Ovary (tissue), 9 donors: ENCODE results near the gene MT2A. TPM values are rescaled to one million over a fixed set of nuclear protein-coding genes. Genes with fewer than 3 reads are reported as not detected.
A peak's percentile ranks its signal among the peaks of the same experiment; 100 is the strongest.

ENCODE experiments used
- DNase-seq, 5 donors: peaks; one replicate each; pipeline ENCODE4 v3.0.0-alpha.2; 2019 to 2020
- H3K27ac ChIP-seq, 2 donors: fragments of 200-600 bp; one replicate each; pipeline versions ENCODE4 v1.5.1 to v1.8.0; 2019 to 2022
- H3K27me3 ChIP-seq: fragments of 200-600 bp; one replicate; pipeline ENCODE4 v1.8.0; 2022
- H3K36me3 ChIP-seq: fragments of 200-600 bp; sonication (generic); one replicate; pipeline ENCODE4 v1.5.1; 2019
- H3K4me1 ChIP-seq: one replicate; pipeline ENCODE4 v1.8.1; 2013; ENCODE audit warnings: mild to moderate bottlenecking, moderate library complexity; ENCODE audit not compliant: insufficient read depth
- H3K4me3 ChIP-seq: fragments of 200-600 bp; sonication (generic); one replicate; pipeline ENCODE4 v1.5.1; 2017
- H3K9me3 ChIP-seq, 2 donors: fragments of 200-600 bp in 1 of 2; sonication (generic) in 1 of 2; one replicate each; pipeline versions ENCODE4 v1.5.1 to v1.8.1; 2013 to 2019; ENCODE audit warnings: mild to moderate bottlenecking in 1 of 2, moderate library complexity in 1 of 2
- EP300 ChIP-seq: sonication (generic); formaldehyde crosslinking; IDR thresholded peaks from one replicate; pipeline ENCODE4 v1.6.1; 2017; ENCODE audit warnings: antibody characterized with exemption
- POLR2A ChIP-seq: fragments of 450-650 bp; IDR thresholded peaks from one replicate; pipeline ENCODE4 v1.6.1; 2017; ENCODE audit warnings: antibody characterized with exemption, mild to moderate bottlenecking, moderate library complexity
- WGBS, 3 donors: extraction: QIAGEN DNeasy Blood & Tissue Kit in 1 of 3; methylation state at CpG; one replicate each; pipeline versions ENCODE4 v1.1.5 to v1.1.7; 2013 to 2017; 5-methylcytosine and 5-hydroxymethylcytosine counted together
- intact Hi-C, 4 donors: fragments of 100-400 bp; cut with DNase I; formaldehyde crosslinking; loops; one replicate each; pipeline versions ENCODE4 v1.11.0 to v1.15.1; 2022 to 2023
- polyA plus RNA-seq, 2 donors: library from polyadenylated mRNA; stranded (reverse); fragments of 200-250 nt in 1 of 2; fragments of 350-450 nt in 1 of 2; fragmentation: Illumina TruSeq in 1 of 2; extraction: RNeasy Lipid Tissue Mini Kit (QIAGEN cat#74804) in 1 of 2; gene quantifications; one replicate each; pipeline ENCODE4 v1.2.3, GENCODE V29; 2013 to 2014
- total RNA-seq, 7 donors: library from RNA; depleted of rRNA in 2 of 7; stranded (reverse); fragments of >200 nt in 2 of 7; fragmentation: NEBNext Ultra II Directional in 3 of 7; extraction: Animal tissue kit (Norgen Biotek cat#: 25700) in 3 of 7; gene quantifications; one replicate each; pipeline versions ENCODE4 v1.1.0 to v1.2.4, GENCODE V29; 2016 to 2023
- TF ChIP-seq, protein P1 (sequence below), 3 donors: fragments of 450-650 bp in 2 of 3; fragments of 200-600 bp in 1 of 3; IDR thresholded peaks; one replicate each; pipeline versions ENCODE4 v1.5.1 to v1.8.0; 2016 to 2022; ENCODE audit warnings: antibody characterized with exemption in 3 of 3, mild to moderate bottlenecking in 1 of 3
- donor health status: DM: no; HTN: no; CAD: no; lungs with moderate emphysema.
- donor health status: DM: no; HTN: no; CAD: no.
- donor health status: Bipolar disorder and iron deficiency.
- donor health status: DM: yes; HTN: yes; CAD: no.
- donor health status: DM: no; HTN: no; CAD: no.
- donor health status: DM: yes; HTN: yes; CAD: no.

Gene MT2A
- total and polyA plus RNA-seq, 9 donors = 16.1 to 679 (median 136) TPM

DNA sequence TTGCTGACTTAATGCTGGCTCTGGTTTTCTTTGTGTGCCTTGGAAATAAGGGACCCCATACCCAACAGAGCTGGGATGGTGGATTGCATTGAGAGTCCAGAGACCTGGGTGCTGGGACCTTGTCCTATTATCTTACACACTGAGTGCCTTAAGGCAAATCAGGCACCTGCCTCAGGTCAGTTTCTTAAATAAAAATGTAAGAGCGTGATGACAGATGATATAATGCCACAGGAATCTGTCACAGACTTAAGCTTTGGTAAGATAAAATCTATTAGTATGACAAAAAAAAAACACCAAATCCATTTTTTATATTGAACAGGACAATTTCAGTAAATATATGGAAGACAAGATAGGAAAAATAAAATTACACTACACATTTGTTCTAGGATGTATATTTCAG lies 31.7 kb downstream of the MT2A start:
- Histone ChIP-seq H3K4me3 (no peak overlapping the region), H3K36me3 (no peaks in the 10 kb centered on the region), H3K27me3 (no peaks in the 10 kb centered on the region), H3K4me1 (peaks cover 11% of the 10 kb centered on the region), H3K27ac (no peak overlapping the region), H3K9me3 (no peaks in the 10 kb centered on the region)
- no peak for DNase-seq
- TF ChIP-seq POLR2A = no peak
- TF ChIP-seq, protein P1, sequence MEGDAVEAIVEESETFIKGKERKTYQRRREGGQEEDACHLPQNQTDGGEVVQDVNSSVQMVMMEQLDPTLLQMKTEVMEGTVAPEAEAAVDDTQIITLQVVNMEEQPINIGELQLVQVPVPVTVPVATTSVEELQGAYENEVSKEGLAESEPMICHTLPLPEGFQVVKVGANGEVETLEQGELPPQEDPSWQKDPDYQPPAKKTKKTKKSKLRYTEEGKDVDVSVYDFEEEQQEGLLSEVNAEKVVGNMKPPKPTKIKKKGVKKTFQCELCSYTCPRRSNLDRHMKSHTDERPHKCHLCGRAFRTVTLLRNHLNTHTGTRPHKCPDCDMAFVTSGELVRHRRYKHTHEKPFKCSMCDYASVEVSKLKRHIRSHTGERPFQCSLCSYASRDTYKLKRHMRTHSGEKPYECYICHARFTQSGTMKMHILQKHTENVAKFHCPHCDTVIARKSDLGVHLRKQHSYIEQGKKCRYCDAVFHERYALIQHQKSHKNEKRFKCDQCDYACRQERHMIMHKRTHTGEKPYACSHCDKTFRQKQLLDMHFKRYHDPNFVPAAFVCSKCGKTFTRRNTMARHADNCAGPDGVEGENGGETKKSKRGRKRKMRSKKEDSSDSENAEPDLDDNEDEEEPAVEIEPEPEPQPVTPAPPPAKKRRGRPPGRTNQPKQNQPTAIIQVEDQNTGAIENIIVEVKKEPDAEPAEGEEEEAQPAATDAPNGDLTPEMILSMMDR (IDR thresholded peaks at IDR 0.05) = no peak
- no peak for TF ChIP-seq EP300
- WGBS, 3 donors = 79 to 91% (median 87%) methylated on average over 1 of the region's 1 CpG
- intact Hi-C loops = no loop called here

DNA sequence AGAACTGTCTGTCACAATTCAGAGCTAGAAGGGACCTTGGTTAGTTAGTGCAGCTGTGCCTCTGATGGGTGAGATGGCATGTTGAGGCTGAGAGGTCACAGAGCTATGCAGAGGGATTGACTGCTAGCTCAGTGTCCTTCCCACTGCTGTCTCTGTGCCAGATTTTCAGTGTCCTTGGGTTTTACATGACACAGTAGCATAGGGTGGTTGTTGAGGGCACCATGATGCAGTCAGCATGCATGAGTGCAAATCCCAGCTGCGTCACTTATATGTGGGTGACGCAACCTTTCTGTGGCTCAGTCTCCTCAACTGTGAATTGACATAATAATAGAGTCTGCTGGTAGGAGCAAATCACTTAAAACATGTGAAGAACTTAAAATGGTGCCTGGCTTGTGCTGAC lies 32.8 kb downstream of the MT2A start:
- no peaks in the 10 kb centered on the region for H3K9me3 ChIP-seq
- no peaks in the 10 kb centered on the region for H3K27me3 ChIP-seq
- WGBS, 3 donors = 94 to 100% (median 98%) methylated on average over 2 of the region's 2 CpGs
- H3K4me1 ChIP-seq = peaks cover 9% of the 10 kb centered on the region
- no peak for TF ChIP-seq POLR2A
- no peak for DNase-seq
- no peak overlapping the region for H3K27ac ChIP-seq
- H3K4me3 ChIP-seq = no peak overlapping the region
- H3K36me3 ChIP-seq = no peaks in the 10 kb centered on the region
- intact Hi-C loops = no loop called here

DNA sequence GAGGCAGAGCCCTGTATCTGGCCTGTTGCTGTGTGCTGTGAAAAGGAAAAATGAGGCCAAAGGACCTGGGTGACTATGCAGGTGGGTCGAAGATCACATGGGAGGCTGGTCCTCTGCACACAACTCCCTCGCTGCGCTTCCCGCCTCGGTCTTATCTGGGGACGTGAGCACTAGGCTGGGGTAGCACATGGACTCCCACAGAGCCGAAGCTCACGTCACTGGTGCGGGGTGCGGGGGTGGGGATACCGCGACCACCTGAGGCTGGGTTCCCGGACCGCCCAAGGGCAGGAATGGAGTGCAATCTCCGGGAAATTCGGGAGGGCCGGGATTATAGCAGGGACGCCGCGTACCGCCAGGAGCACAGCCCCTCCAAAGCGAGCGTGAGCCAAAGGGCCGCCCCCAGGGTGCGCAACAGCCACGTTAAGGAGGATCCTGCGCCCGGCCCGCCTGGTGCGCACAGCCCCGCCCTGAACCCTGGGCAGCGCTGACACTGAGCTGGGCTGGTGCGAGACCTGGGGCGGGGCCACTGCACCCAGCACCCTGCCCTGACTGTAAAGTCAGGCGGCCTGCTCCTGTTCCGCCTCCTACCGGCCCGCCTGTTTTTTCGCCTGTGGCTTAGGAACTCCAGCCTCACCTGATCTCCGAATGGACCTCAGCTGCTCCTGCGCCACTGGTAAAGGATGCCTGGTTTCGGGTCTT lies 34.8 kb downstream of the MT2A start:
- no peaks in the 10 kb centered on the region for H3K27me3 ChIP-seq
- DNase-seq = peak in 3 of 5 donors; percentile 51 to 73 (median 57)
- TF ChIP-seq EP300 (peak; percentile 82), POLR2A (no peak)
- TF ChIP-seq, protein P1 (IDR thresholded peaks at IDR 0.05) = peak in 2 of 3 donors; percentile 23 to 26
- intact Hi-C loops = no loop called here
- no peak overlapping the region for H3K27ac ChIP-seq
- no peaks in the 10 kb centered on the region for H3K9me3 ChIP-seq
- peaks cover 6% of the 10 kb centered on the region for H3K4me1 ChIP-seq
- no peaks in the 10 kb centered on the region for H3K36me3 ChIP-seq
- H3K4me3 ChIP-seq = peak overlapping the region; percentile 2
- 2 to 5% (median 4%) methylated on average over 29 to 42 of the region's 42 CpGs for WGBS, 3 donors

DNA sequence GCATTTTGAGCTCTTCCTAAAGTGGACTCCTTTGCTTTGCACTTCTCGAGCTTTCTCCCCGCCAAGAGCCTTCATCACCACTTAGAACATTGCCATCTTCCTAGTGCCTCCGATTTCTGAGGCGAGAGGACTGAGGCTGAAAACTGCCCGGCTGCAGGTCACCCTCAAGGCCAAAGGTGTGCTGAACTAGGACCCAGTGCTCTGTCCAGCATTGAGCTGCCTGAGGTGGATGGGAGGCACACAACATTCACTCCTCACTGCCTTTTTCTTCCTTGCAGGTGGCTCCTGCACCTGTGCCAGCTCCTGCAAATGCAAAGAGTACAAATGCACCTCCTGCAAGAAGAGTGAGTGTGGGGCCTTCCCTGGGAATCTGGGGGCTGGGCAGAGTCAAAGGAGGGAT lies 35.4 kb downstream of the MT2A start:
- no peak overlapping the region for H3K4me3 ChIP-seq
- H3K4me1 ChIP-seq = peaks cover 3% of the 10 kb centered on the region
- H3K27me3 ChIP-seq = no peaks in the 10 kb centered on the region
- no peaks in the 10 kb centered on the region for H3K9me3 ChIP-seq
- no peak overlapping the region for H3K27ac ChIP-seq
- no peak for DNase-seq
- 25 to 41% (median 37%) methylated on average over 5 of the region's 5 CpGs for WGBS, 3 donors
- TF ChIP-seq EP300 (no peak), POLR2A (no peak)
- TF ChIP-seq, protein P1 (IDR thresholded peaks at IDR 0.05) = no peak
- H3K36me3 ChIP-seq = no peaks in the 10 kb centered on the region
- intact Hi-C loops = loop anchor here in 1 of 4 donors (1.0 kb wide), 1 partner anchor 34 kb away; no protein-coding TSS in a partner anchor

DNA sequence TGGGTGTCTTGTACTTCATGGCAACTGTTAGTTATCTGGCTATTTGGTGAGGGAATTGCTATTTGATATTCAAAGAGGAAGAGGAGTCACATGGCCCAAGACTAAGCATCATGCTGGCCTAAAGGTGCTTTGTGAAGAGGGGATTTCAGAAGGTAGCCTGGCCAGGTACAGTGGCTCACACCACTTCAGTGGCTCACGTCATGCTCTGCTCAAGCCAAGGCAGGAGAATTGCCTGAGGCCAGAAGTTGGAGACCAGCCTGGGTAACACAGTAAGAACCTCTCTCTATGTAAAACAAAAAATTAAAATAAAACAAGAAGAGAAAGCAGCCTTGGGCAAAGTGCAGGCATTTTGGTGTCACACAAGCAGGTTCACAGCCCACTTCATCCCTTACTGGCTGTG lies 36.9 kb downstream of the MT2A start:
- H3K36me3 ChIP-seq = no peaks in the 10 kb centered on the region
- intact Hi-C loops = no loop called here
- H3K4me1 ChIP-seq = peaks cover 3% of the 10 kb centered on the region
- TF ChIP-seq, protein P1 (IDR thresholded peaks at IDR 0.05) = no peak
- TF ChIP-seq POLR2A (no peak), EP300 (no peak)
- no peak overlapping the region for H3K4me3 ChIP-seq
- WGBS, 3 donors = 85 to 95% (median 86%) methylated on average over 1 of the region's 1 CpG
- no peak for DNase-seq
- H3K27ac ChIP-seq = no peak overlapping the region
- no peaks in the 10 kb centered on the region for H3K9me3 ChIP-seq
- no peaks in the 10 kb centered on the region for H3K27me3 ChIP-seq
